ENCODE measurements around the gene GCNT1. TPM values are rescaled to one million over a fixed set of nuclear protein-coding genes. Genes with fewer than 3 reads are reported as not detected.
"Not testable (repeated sequence)": the region's sequence is repeated elsewhere in the genome, so short reads cannot be mapped to it uniquely, and the experiment has no call there.

The GCNT1 gene
- total and polyA plus RNA-seq, 2 of the 13 experiments (the other 11 are each of a cell fraction or from before 2014, with no cell fraction given): 0.55 to 1.7 TPM

GRCh38 chr9:76437017-76437699, 21.8 kb upstream of the GCNT1 start:
- H3K79me2 ChIP-seq (ENCODE audit: insufficient read depth, low read length); H3K4me2 ChIP-seq (ENCODE audit: low read depth, low read length); H3K4me3 ChIP-seq (replicated peaks in 1 of 3; ENCODE audit: insufficient read depth in 1 of 3, low read depth in 2 of 3, low read length in 3 of 3); H3K9me3 ChIP-seq (ENCODE audit: low read length); H4K20me1 ChIP-seq (ENCODE audit: insufficient read depth, low read length); FAIRE-seq; H3K36me3 ChIP-seq (replicated peaks in 1 of 2; ENCODE audit: control insufficient read depth in 1 of 2, insufficient read depth in 2 of 2, low read length in 2 of 2); H2AFZ ChIP-seq (ENCODE audit: low read length); H3K27me3 ChIP-seq (ENCODE audit: control insufficient read depth in 1 of 2, insufficient read depth in 2 of 2, low read length in 2 of 2); H3K27ac ChIP-seq (ENCODE audit: extremely low read length, insufficient read depth, low read length); H3K9ac ChIP-seq (ENCODE audit: insufficient read depth, low read depth, low read length); CTCF ChIA-PET (ENCODE audit: low intra/inter-chr PET ratio, low total read pairs); ATAC-seq; BruUV-seq (replicated peaks); DNase-seq (ENCODE audit: low spot score); intact Hi-C loops (cut with micrococcal nuclease; ENCODE audit: unreplicated experiment); POLR2A ChIA-PET; in situ Hi-C loops (cut with HindIII; ENCODE audit: extremely low pct_ligation_motif_present, low pct_unique_long_range_greater_than_20kb): not testable (repeated sequence)
- H3K4me1 ChIP-seq (ENCODE audit: insufficient read depth, low read length): peaks cover 44% of the 10 kb centered on the region
- WGBS (ENCODE audit: low lambda C conversion rate): 72% methylated on average over 9 of the region's 9 CpGs

GRCh38 chr9:76438841-76439588, 20.0 kb upstream of the GCNT1 start:
- FAIRE-seq: no peak
- no TSS peak for BruUV-seq (replicated peaks)
- in situ Hi-C loops (cut with HindIII; ENCODE audit: extremely low pct_ligation_motif_present, low pct_unique_long_range_greater_than_20kb): no loop called here
- Histone ChIP-seq H2AFZ (ENCODE audit: low read length) (no peak overlapping the region), H3K4me1 (ENCODE audit: insufficient read depth, low read length) (peaks cover 28% of the 10 kb centered on the region), H3K4me3 (replicated peaks in 1 of 3; ENCODE audit: insufficient read depth in 1 of 3, low read depth in 2 of 3, low read length in 3 of 3) (no peak overlapping the region), H3K79me2 (ENCODE audit: insufficient read depth, low read length) (no peaks in the 10 kb centered on the region), H3K9ac (ENCODE audit: insufficient read depth, low read depth, low read length) (no peak overlapping the region), H3K9me3 (ENCODE audit: low read length) (peaks cover 4% of the 10 kb centered on the region), H3K36me3 (replicated peaks in 1 of 2; ENCODE audit: control insufficient read depth in 1 of 2, insufficient read depth in 2 of 2, low read length in 2 of 2) (no peaks in the 10 kb centered on the region), H3K27ac (ENCODE audit: extremely low read length, insufficient read depth, low read length) (no peak overlapping the region), H3K4me2 (ENCODE audit: low read depth, low read length) (no peak overlapping the region), H4K20me1 (ENCODE audit: insufficient read depth, low read length) (no peaks in the 10 kb centered on the region), H3K27me3 (ENCODE audit: control insufficient read depth in 1 of 2, insufficient read depth in 2 of 2, low read length in 2 of 2) (no peaks in the 10 kb centered on the region)
- ChIA-PET CTCF (ENCODE audit: low intra/inter-chr PET ratio, low total read pairs) (no interaction called here), POLR2A (interaction anchor here (0.9 kb wide), 1 partner anchor 44 kb away, joined by 3 read pairs; the partner anchor contains the start of gene RFK)
- no peak for DNase-seq (ENCODE audit: low spot score)
- WGBS (ENCODE audit: low lambda C conversion rate): 70% methylated on average over 6 of the region's 6 CpGs
- no peak for ATAC-seq
- intact Hi-C loops (cut with micrococcal nuclease; ENCODE audit: unreplicated experiment): no loop called here
- TF ChIP-seq ZNF337 (CRISPR knock-in tag; IDR thresholded peaks at IDR 0.05; ENCODE audit: borderline replicate concordance, low read depth) (no peak), PRDM10 (CRISPR knock-in tag; IDR thresholded peaks at IDR 0.05; ENCODE audit: low read depth) (no peak), CEBPG (CRISPR knock-in tag; IDR thresholded peaks at IDR 0.05) (no peak), NFATC3 (CRISPR knock-in tag; IDR thresholded peaks at IDR 0.05) (no peak), DNMT1 (CRISPR knock-in tag; IDR thresholded peaks at IDR 0.05) (no peak), ZNF121 (CRISPR knock-in tag; IDR thresholded peaks at IDR 0.05) (no peak), ZMAT3 (CRISPR knock-in tag; conservative IDR thresholded peaks at IDR 0.05) (no peak), ZKSCAN1 (IDR thresholded peaks at IDR 0.05; ENCODE audit: low read length) (no peak), XBP1 (CRISPR knock-in tag; IDR thresholded peaks at IDR 0.05) (no peak), PAF1 (CRISPR knock-in tag; IDR thresholded peaks at IDR 0.05) (no peak)
